ENCODE measurements around the gene GALNT5.

Gene GALNT5

GRCh38 chr2:157325786-157326185, 68.3 kb downstream of the GALNT5 start, which contains the start of gene ERMN:
ERMN (minus strand) TSS chr2:157325824; CDS start chr2:157325642, 182 bp downstream.
- Histone ChIP-seq H3K4me3 (ENCODE audit: low read depth, low read length) (no peak within 1 kb of the TSS), H3K36me3 (ENCODE audit: control insufficient read depth in 2 of 2, insufficient read depth in 1 of 2, low read length in 2 of 2) (no peaks in the 10 kb centered on the region), H3K4me1 (ENCODE audit: control insufficient read depth, insufficient read depth, low read length) (no peaks in the 10 kb centered on the region), H3K27ac (ENCODE audit: extremely low read depth, low read depth, low read length) (no peak within 1 kb of the TSS), H3K9me3 (ENCODE audit: control insufficient read depth, insufficient read depth, low read depth, low read length) (no peaks in the 10 kb centered on the region)
- CTCF ChIA-PET, result interaction anchor here (0.8 to 7.0 kb wide), 6 partner anchors 10 to 102 kb away, joined by 3 to 100 read pairs (median 12); no protein-coding TSS in a partner anchor
- POLR2A ChIA-PET, result no interaction called here
- TF ChIP-seq ZXDB (tag by site-specific recombination; IDR thresholded peaks at IDR 0.05) (no peak), ZSCAN5A (tag by site-specific recombination; IDR thresholded peaks at IDR 0.05) (no peak), ZBTB26 (tag by site-specific recombination; optimal IDR thresholded peaks at IDR 0.05) (no peak), ZNF777 (tag by site-specific recombination; IDR thresholded peaks at IDR 0.05; ENCODE audit: borderline replicate concordance) (no peak), ZNF335 (tag by site-specific recombination; conservative IDR thresholded peaks at IDR 0.05) (no peak), ZBTB6 (tag by site-specific recombination; IDR thresholded peaks at IDR 0.05) (no peak), WT1 (tag by site-specific recombination; IDR thresholded peaks at IDR 0.05) (no peak), FEZF1 (tag by site-specific recombination; IDR thresholded peaks at IDR 0.05) (no peak), ZNF214 (tag by site-specific recombination; IDR thresholded peaks at IDR 0.05; ENCODE audit: borderline replicate concordance) (no peak), ZNF132 (tag by site-specific recombination; IDR thresholded peaks at IDR 0.05; ENCODE audit: borderline replicate concordance) (no peak), SCRT2 (tag by site-specific recombination; IDR thresholded peaks at IDR 0.05) (no peak), ZNF548 (tag by site-specific recombination; IDR thresholded peaks at IDR 0.05) (no peak), ZNF791 (tag by site-specific recombination; IDR thresholded peaks at IDR 0.05) (no peak), SP3 (tag by site-specific recombination; IDR thresholded peaks at IDR 0.05) (no peak), ZNF510 (tag by site-specific recombination; IDR thresholded peaks at IDR 0.05; ENCODE audit: insufficient replicate concordance) (no peak)

GRCh38 chr2:157326698-157327097, 69.2 kb downstream of the GALNT5 start:
- POLR2A ChIA-PET, result no interaction called here
- Histone ChIP-seq H3K9me3 (ENCODE audit: control insufficient read depth, insufficient read depth, low read depth, low read length) (no peaks in the 10 kb centered on the region), H3K36me3 (ENCODE audit: control insufficient read depth in 2 of 2, insufficient read depth in 1 of 2, low read length in 2 of 2) (no peaks in the 10 kb centered on the region), H3K4me1 (ENCODE audit: control insufficient read depth, insufficient read depth, low read length) (no peaks in the 10 kb centered on the region), H3K4me3 (ENCODE audit: low read depth, low read length) (no peak overlapping the region), H3K27ac (ENCODE audit: extremely low read depth, low read depth, low read length) (no peak overlapping the region)
- CTCF ChIA-PET, result interaction anchor here (0.8 to 7.0 kb wide), 19 partner anchors 9 to 168 kb away, joined by 3 to 100 read pairs (median 5); partner anchors contain the start of gene GALNT5
- no peak for TF ChIP-seq ZNF157 (tag by site-specific recombination; IDR thresholded peaks at IDR 0.05)
- TF ChIP-seq SP2 (tag by site-specific recombination; IDR thresholded peaks at IDR 0.05), result no peak
- TF ChIP-seq HIC1 (tag by site-specific recombination; IDR thresholded peaks at IDR 0.05), result no peak
- no peak for TF ChIP-seq ZNF521 (tag by site-specific recombination; IDR thresholded peaks at IDR 0.05)
- TF ChIP-seq CTCF (tag by site-specific recombination; IDR thresholded peaks at IDR 0.05), result no peak
- TF ChIP-seq KLF10 (tag by site-specific recombination; IDR thresholded peaks at IDR 0.05), result no peak
- no peak for TF ChIP-seq ZBTB49 (tag by site-specific recombination; IDR thresholded peaks at IDR 0.05; ENCODE audit: low read depth)
- no peak for TF ChIP-seq ZNF830 (tag by site-specific recombination; IDR thresholded peaks at IDR 0.05; ENCODE audit: low read depth)
- TF ChIP-seq ZNF791 (tag by site-specific recombination; IDR thresholded peaks at IDR 0.05), result no peak

Data from HEK293 (cell line).